ENCODE measurements around the gene GHRL.

Gene GHRL

DNA sequence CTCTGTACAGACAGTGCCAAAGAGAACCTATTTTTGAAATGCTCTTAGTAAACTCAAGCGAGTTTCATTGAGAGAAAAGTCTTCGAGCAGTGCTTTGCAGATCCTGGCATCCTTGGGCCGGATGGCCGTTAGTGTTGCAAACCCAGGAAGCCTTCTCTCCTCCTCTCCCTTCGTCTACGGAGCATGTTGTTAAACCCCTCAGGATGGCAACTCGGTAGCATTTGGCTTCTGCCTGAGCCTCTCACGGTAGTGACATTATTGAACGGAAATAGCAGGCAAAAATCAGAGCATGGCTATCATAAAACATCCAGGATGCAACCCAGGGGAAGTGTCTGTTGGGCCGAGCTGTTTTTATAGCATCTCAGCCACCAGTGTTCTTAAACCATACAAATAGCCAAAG lies 34.8 kb upstream of the GHRL start:
- DNase-seq (ENCODE audit: low read depth) = no peak

GRCh38 chr3:10322352-10322710 lies 29.6 kb upstream of the GHRL start:
- DNase-seq (ENCODE audit: low read depth) = no peak

DNA sequence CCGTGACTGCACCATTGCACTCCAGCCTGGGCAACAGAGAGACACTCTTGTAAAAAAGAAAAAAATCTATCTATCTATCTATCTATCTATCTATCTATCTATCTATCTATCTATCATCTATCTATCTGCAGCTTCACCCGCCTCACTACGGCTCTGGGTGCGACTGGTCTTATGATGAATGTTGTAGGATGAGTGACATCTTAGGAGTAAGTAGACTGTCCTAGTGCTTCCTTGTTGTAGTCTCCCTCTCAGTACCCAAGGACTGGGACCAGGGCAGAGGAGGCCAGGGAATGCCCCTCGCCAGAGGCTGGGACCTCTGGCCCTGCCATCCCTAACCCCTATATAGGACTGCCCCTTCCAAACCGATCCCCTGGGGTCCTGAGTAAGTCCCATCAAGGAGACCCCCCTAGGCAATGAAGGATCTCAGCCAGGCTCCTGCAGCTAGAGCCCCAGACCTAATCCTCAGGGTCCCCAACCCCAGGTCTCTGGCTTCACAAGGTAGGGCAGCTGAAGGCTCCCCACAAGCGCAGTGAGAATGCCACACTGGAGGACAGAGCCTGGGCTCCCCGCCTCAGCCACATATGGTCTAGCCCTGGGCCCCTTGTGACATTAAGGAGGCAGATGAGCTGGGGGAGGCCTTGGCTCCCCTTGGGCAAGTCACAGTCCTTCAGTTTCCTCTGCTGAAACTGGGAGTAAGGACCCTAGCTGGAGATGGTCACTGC lies 29.0 kb upstream of the GHRL start:
- DNase-seq (ENCODE audit: low read depth) = no peak

DNA sequence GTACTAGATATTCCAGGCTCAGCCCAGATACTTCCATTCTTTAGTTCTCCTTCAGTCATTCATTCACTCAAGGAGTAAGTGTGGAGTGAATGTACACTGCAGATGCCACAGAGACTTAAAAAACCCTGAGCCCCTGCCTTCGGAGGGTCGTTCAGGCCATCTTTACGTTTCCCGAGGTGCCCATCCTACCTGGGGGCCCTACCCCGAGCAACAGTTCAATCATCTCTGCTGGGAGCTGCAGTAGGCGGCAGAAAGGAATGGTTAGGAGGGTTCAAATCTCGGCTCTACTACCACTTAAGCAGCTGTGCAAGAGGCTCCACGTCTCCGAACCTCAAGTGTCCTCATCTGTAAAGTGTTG lies 27.6 kb upstream of the GHRL start:
- no peak for DNase-seq (ENCODE audit: low read depth)

DNA sequence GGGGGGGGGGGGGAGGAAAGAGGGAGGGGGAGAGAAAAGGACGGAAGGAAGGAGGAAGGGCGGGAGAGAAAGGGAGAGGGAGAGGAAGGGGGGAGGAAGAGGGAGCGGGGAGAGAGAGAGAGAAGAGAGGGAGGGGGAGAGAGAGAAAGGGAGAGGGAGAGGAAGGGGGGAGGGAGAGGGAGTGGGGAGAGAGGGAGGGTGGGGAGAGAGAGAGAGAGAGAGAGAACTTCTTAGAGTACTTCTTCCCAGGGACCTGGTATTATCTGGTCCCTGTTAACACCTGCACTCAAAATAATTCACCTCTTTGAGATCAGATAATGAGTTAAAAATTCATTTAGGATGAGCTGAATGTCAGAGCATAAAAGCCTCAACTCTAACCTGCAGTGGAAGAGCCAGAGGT lies 27.1 kb upstream of the GHRL start:
- no peak for DNase-seq (ENCODE audit: low read depth)

DNA sequence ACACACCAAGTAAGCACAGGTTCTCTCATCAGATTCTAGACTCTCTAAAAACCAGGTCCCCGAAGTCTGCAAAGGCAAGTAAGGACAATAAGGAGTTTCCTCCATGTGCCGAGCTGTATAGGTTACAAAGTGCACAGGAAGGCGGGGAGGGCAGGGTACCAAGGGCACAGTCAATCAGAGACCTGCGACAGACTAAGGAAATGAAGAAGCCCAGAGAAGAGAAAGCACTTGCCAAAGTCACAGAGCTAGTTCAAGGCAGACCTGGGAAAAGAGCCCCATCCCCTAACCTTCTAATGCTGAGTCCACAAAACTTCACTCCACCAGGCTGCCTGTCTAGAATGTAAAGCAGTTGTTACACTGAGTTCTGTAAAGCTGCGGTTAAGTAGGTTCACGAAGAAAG lies 26.5 kb upstream of the GHRL start:
- no peak for DNase-seq (ENCODE audit: low read depth)

DNA sequence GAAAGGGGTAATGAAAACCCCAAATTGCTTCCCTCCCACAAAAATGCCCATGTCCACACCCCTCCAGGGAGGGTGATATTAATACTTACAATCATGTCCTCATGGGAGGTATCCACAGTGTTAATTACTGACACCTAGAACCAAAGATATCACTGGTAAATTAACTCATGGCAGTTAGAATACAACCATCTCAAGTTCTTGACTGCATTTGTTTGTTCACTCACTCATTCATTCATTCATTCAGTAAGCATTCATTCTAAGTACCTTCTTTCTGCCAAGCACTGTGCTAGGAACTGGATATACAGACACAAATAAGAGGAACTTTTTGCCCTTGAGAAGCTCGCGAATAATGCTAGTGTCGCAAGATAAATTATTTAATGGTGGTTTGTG lies 25.2 kb upstream of the GHRL start:
- DNase-seq (ENCODE audit: low read depth) = no peak

GRCh38 chr3:10317311-10317960 lies 24.7 kb upstream of the GHRL start:
- no peak for DNase-seq (ENCODE audit: low read depth)

DNA sequence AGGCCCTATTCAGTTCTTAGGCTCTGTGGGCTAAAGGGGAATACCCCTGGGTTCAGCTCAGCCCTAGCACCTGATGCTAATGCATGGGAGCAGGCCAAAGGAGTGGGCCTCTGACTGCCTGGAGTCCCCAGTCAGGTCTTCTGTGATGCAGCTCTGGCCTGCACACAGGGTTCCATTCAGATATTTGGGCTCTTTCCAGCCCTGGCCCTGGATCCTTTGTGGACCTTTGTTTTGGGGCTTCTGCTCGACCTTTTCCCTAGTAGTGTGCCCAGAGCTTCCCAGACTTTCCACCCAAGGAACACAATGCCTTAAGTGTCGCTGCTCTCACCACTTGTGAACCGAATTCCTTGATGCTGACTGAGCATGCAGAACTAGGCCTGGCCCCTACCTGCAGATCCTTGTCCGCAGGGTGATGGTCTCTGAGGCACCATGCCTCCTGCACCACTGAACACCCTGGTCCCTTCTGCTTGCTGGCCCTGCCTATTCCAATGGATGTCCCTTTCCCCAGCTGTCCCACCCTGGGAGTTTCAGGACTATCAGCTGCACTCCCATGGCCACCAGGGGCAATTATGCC lies 23.1 kb upstream of the GHRL start:
- DNase-seq (ENCODE audit: low read depth) = no peak

DNA sequence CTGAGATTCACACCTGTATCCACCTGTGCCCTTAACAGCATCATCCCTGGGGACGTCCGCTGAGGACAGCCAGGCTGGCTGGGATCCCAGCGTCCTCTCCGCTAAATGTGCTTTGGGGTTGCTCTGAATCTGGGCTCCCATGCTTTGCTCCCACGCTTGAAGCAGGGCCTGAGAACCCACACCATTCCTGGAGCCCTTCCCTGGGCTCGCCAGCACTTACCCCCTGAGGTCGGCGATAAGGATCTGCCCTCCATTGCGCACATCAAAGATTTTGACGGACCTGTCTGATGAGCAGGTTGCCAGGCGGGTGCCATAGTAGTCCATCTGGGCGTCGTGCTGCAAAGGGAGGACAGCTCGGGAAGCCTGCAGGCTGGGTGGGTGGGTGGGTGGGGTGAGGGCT lies 22.4 kb upstream of the GHRL start:
- DNase-seq (ENCODE audit: low read depth) = no peak

DNA sequence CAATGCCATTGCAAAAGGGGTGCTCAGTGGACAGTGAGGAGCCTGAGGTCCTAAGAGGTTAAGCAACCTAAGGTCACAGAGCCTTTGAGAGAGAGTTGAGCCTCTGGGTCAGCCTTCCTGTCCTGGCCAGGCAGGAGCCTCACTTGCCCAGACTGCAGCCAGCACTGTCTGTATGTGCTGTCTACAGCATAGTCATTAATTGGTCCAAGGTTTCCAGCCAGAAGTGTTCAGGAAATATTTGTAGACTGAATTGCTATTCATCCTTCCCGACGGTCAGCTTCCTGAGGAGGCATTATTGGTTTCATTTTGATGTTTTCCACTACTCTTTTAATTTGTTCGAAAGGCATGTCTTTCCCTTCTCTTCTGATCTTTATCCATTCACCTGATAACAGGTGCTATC lies 20.1 kb upstream of the GHRL start:
- DNase-seq (ENCODE audit: low read depth) = no peak

DNA sequence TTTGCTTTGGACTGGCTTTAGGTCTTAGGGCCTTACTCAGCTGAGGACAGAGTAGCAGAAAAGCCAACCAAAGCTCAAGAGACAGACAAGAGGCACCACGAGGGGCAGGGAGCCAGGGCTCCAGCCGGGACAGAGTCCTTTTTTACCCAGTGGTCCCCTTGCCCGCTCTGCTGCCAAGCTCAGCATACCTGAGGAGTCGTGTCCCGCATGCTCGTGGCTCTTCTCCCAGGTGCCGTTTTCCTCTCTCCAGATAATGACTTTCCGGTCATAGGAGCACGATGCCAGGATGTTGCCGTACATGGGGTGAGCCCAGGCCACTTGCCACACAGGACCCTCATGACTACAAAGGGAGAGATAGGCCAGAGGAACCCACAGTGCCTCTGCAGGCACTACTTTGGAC lies 19.6 kb upstream of the GHRL start:
- no peak for DNase-seq (ENCODE audit: low read depth)

- DNase-seq (ENCODE audit: low read depth) = no peak
These were observed 19.0 kb upstream of the GHRL start for GRCh38 chr3:10311710-10312109.

GRCh38 chr3:10310578-10310977 lies 17.8 kb upstream of the GHRL start:
- DNase-seq (ENCODE audit: low read depth) = peak; percentile 24

GRCh38 chr3:10309736-10310135 lies 17.0 kb upstream of the GHRL start:
- DNase-seq (ENCODE audit: low read depth) = no peak

DNA sequence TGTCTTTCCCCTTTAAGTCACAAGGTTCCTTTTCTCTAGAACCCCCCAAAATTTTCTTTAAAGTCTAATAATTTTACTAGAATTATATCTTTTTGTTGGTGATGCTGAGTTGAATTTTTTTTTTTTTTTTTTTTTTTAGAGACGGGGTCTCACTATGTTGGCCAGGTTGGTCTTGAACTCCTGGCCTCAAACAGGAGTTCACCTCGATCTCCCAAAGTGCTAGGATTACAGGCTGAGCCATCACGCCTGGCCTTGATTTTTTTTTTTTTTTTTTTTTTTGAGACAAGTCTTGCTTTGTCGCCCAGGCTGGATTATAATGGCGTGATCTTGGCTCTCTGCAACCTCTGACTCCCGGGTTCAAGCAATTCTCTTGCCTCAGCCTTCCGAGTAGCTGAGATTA lies 15.9 kb upstream of the GHRL start:
- no peak for DNase-seq (ENCODE audit: low read depth)

- DNase-seq (ENCODE audit: low read depth) = no peak
These were observed 13.4 kb upstream of the GHRL start for GRCh38 chr3:10306156-10306555.

GRCh38 chr3:10305331-10305902 lies 12.7 kb upstream of the GHRL start:
- DNase-seq (ENCODE audit: low read depth) = no peak

GRCh38 chr3:10304905-10305304 lies 12.2 kb upstream of the GHRL start:
- no peak for DNase-seq (ENCODE audit: low read depth)

DNA sequence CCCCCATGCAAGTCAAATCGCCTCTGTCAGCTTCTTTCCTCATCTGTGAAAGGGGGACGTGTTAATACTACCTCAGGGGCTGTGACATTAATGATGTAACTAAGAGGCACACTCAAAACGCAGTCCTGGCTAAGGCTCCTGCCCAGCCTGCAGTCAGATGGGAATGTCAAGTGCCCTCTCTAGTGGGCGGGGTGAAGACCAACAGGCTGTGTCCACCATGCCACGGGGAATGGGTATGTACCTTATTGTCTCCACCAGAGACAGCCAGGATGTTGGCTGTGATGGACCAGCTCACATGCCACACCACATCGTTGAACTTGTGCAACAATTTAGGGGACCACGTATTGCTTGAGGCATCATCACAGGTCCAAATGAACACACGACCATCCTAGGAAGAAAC lies 11.0 kb upstream of the GHRL start:
- DNase-seq (ENCODE audit: low read depth) = no peak

GRCh38 chr3:10303105-10303504 lies 10.4 kb upstream of the GHRL start:
- no peak for DNase-seq (ENCODE audit: low read depth)

DNA sequence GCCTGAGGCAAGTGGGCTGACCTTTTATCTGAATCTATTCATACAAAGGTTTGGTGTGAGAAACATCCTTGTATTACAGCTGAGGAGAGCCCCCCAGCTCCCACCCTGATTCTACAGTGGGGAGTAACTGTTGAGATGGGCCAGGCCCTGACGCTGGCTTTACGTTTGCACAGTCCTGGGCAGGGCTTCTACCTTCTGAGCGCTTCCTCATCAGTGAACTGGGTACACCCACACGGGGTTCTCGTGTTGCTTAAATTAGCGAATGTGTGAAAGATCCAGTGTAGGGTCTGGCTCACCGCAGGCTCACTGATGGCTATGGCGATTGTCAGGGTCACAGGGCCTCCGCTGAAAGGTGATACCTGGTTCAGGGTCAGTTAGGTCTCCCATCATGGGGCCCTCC lies 7.3 kb upstream of the GHRL start:
- no peak for DNase-seq (ENCODE audit: low read depth)

- no peak for DNase-seq (ENCODE audit: low read depth)
These were observed 6.9 kb upstream of the GHRL start for GRCh38 chr3:10299679-10300078.

DNA sequence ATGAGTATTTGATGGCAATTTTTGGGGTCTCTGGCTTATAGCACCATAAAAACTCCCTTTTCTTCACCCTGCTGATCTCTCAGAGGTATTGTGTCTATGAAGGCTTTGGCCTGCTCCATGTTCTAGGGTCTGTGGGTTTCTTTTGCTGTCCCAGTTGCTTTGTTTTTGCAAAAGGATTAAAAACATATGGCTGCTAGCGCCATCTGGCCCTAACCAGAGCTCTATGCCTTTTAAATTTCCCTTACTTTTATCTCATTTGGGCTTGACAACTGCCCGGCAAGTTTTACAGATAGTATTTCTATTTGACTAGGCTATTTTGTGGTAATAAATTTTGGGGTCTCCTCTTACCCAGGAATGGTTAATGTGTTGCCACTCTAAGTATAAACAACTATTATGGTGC lies 6.4 kb upstream of the GHRL start:
- no peak for DNase-seq (ENCODE audit: low read depth)
